Brain pericyte (primary cell): ENCODE results near the gene DLX1.

Experiments
- DNase-seq: peaks from one replicate; pipeline ENCODE4 v3.0.0-alpha.2; 2012; ENCODE audit warnings: low read depth, low spot score

DLX1 gene

GRCh38 chr2:172086241-172087206 lies 1.2 kb downstream of the DLX1 start:
- no peak for DNase-seq

GRCh38 chr2:172087207-172087779 lies 2.0 kb downstream of the DLX1 start:
- DNase-seq: no peak

- no peak for DNase-seq
Observed at GRCh38 chr2:172087780-172088244, 2.5 kb downstream of the DLX1 start.

GRCh38 chr2:172088245-172089004 lies 3.1 kb downstream of the DLX1 start:
- DNase-seq: no peak

- DNase-seq: no peak
Observed at GRCh38 chr2:172089005-172089504, 3.7 kb downstream of the DLX1 start.

GRCh38 chr2:172089633-172090032 lies 4.3 kb downstream of the DLX1 start:
- DNase-seq: no peak

- DNase-seq: no peak
Observed at GRCh38 chr2:172090044-172090961, 5.0 kb downstream of the DLX1 start.

GRCh38 chr2:172091000-172091641 lies 5.8 kb downstream of the DLX1 start:
- no peak for DNase-seq

GRCh38 chr2:172091761-172092566 lies 6.7 kb downstream of the DLX1 start:
- no peak for DNase-seq

GRCh38 chr2:172092716-172093415 lies 7.6 kb downstream of the DLX1 start:
- DNase-seq: no peak

GRCh38 chr2:172093416-172094293 lies 8.3 kb downstream of the DLX1 start:
- DNase-seq: no peak

GRCh38 chr2:172094294-172095145 lies 9.2 kb downstream of the DLX1 start:
- DNase-seq: no peak

- DNase-seq: no peak
Observed at GRCh38 chr2:172095146-172095904, 10.0 kb downstream of the DLX1 start.

- no peak for DNase-seq
Observed at GRCh38 chr2:172095905-172096625, 10.8 kb downstream of the DLX1 start.
